Measurements from ENCODE around the gene ACSF2. TPM values are rescaled to one million over a fixed set of nuclear protein-coding genes. Genes with fewer than 3 reads are reported as not detected.

The ACSF2 gene
- polyA plus RNA-seq, 1 of the 3 experiments (the other 2 are of a cell fraction) = 46.6 TPM

GRCh38 chr17:50480142-50480764, 54.2 kb downstream of the ACSF2 start:
- Histone ChIP-seq H3K79me2 (ENCODE audit: insufficient read depth) (peaks cover 16% of the 10 kb centered on the region), H2AFZ (ENCODE audit: low read depth) (no peak overlapping the region), H3K4me1 (ENCODE audit: control insufficient read depth in 1 of 2, insufficient read depth in 2 of 2, low read depth in 1 of 2, low read length in 1 of 2) (peaks cover 10 to 17% of the 10 kb centered on the region in 2 experiments; a peak in 2 of 4 replicates), H3K4me3 (ENCODE audit: low read depth in 2 of 2, low read length in 1 of 2) (peak overlapping the region; percentile 80 to 90; a peak in 2 of 4 replicates), H3K4me2 (peak overlapping the region; percentile 92), H3K9me3 (no peaks in the 10 kb centered on the region), H3F3A (replicated peaks; ENCODE audit: insufficient read depth) (peaks cover 17% of the 10 kb centered on the region), H3K36me3 (replicated peaks in 1 of 2; ENCODE audit: control insufficient read depth in 1 of 2, insufficient read depth in 2 of 2, low read length in 1 of 2) (peaks cover 15 to 44% of the 10 kb centered on the region in 2 experiments), H3K27ac (ENCODE audit: low read depth in 2 of 2, low read length in 1 of 2) (no peak overlapping the region), H3K9ac (no peak overlapping the region), H3K9me2 (no peaks in the 10 kb centered on the region), H3K27me3 (ENCODE audit: insufficient read depth) (no peaks in the 10 kb centered on the region), H4K20me1 (ENCODE audit: insufficient read depth) (no peaks in the 10 kb centered on the region)
- ChIA-PET CTCF (interaction anchor here (0.6 to 9.8 kb wide), 54 partner anchors 8 to 376 kb away, joined by 3 to 183 read pairs (median 7); partner anchors contain the start of genes CHAD, COL1A1, EPN3 and LRRC59), POLR2A (interaction anchor here (0.9 to 1.4 kb wide), 2 partner anchors 83 to 134 kb away, joined by 3 to 10 read pairs; partner anchors contain the start of gene LRRC59)
- no peak for DNase-seq
- 97% methylated on average over 7 of the region's 7 CpGs for WGBS (ENCODE audit: low lambda C conversion rate)
- TF ChIP-seq RXRA (IDR thresholded peaks at IDR 0.05; ENCODE audit: borderline replicate concordance, low read depth) (no peak), FOSL2 (IDR thresholded peaks at IDR 0.05; ENCODE audit: borderline replicate concordance, low read depth) (no peak), REST (IDR thresholded peaks at IDR 0.05; ENCODE audit: low read depth, low read length) (no peak), FOXJ3 (CRISPR knock-in tag; IDR thresholded peaks at IDR 0.05) (no peak), NRF1 (IDR thresholded peaks at IDR 0.05; ENCODE audit: low read depth, low read length) (no peak), EP300 (IDR thresholded peaks at IDR 0.05; ENCODE audit: borderline replicate concordance in 1 of 2, low read depth in 1 of 2, low read length in 1 of 2) (no peak)
- TF ChIP-seq, protein P1, sequence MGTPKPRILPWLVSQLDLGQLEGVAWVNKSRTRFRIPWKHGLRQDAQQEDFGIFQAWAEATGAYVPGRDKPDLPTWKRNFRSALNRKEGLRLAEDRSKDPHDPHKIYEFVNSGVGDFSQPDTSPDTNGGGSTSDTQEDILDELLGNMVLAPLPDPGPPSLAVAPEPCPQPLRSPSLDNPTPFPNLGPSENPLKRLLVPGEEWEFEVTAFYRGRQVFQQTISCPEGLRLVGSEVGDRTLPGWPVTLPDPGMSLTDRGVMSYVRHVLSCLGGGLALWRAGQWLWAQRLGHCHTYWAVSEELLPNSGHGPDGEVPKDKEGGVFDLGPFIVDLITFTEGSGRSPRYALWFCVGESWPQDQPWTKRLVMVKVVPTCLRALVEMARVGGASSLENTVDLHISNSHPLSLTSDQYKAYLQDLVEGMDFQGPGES (IDR thresholded peaks at IDR 0.05; ENCODE audit: low read depth, low read length) = no peak
- TF ChIP-seq, protein P2, sequence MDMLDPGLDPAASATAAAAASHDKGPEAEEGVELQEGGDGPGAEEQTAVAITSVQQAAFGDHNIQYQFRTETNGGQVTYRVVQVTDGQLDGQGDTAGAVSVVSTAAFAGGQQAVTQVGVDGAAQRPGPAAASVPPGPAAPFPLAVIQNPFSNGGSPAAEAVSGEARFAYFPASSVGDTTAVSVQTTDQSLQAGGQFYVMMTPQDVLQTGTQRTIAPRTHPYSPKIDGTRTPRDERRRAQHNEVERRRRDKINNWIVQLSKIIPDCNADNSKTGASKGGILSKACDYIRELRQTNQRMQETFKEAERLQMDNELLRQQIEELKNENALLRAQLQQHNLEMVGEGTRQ (IDR thresholded peaks at IDR 0.05; ENCODE audit: borderline replicate concordance, low read depth, low read length) = no peak

All from SK-N-SH (cell line).